GM23338 (cell line): Measurements from ENCODE around the gene DNAH11. TPM values are rescaled to one million over a fixed set of nuclear protein-coding genes. Genes with fewer than 3 reads are reported as not detected.

Source experiments
- ATAC-seq: fragments of 200-7000 bp; cut with Tn5 transposase; 3 replicates; pipeline ENCODE4 v1.9.1; 2020
- DNase-seq: peaks from one replicate; pipeline ENCODE4 v3.0.0-alpha.2; 2015; ENCODE audit warnings: low spot score
- H2AFZ ChIP-seq: fragments of 200-600 bp; sonication (generic); 2 replicates; pipeline ENCODE4 v1.8.0; 2016; ENCODE audit warnings: antibody characterized with exemption, mild to moderate bottlenecking, moderate library complexity
- H3F3A ChIP-seq: fragments of 200-600 bp; sonication (generic); replicated peaks from 2 replicates; pipeline ENCODE4 v1.8.0; 2017; ENCODE audit warnings: antibody characterized with exemption, mixed run types, low read depth
- H3K27ac ChIP-seq: fragments of 200-600 bp; sonication (generic); 2 replicates; pipeline ENCODE4 v1.6.1; 2016; ENCODE audit warnings: low read depth
- H3K27me3 ChIP-seq: fragments of 200-600 bp; sonication (generic); 2 replicates; pipeline ENCODE4 v1.8.0; 2016; ENCODE audit warnings: mild to moderate bottlenecking, mixed run types, moderate library complexity; ENCODE audit not compliant: insufficient read depth
- H3K36me3 ChIP-seq: fragments of 200-600 bp; sonication (generic); 2 replicates; pipeline ENCODE4 v1.8.0; 2016; ENCODE audit warnings: mild to moderate bottlenecking; ENCODE audit not compliant: insufficient read depth
- H3K4me1 ChIP-seq: fragments of 200-600 bp; sonication (generic); 2 replicates; pipeline ENCODE4 v1.8.0; 2016; ENCODE audit warnings: mild to moderate bottlenecking, moderate library complexity; ENCODE audit not compliant: insufficient read depth
- H3K4me2 ChIP-seq: fragments of 200-600 bp; sonication (generic); 2 replicates; pipeline ENCODE4 v1.7.1; 2017; ENCODE audit warnings: mixed run types
- H3K4me3 ChIP-seq: fragments of 200-600 bp; sonication (generic); 2 replicates; pipeline ENCODE4 v1.6.1; 2016; ENCODE audit warnings: mixed run types
- H3K79me2 ChIP-seq: fragments of 200-600 bp; sonication (generic); replicated peaks from 2 replicates; pipeline ENCODE4 v1.8.0; 2017; ENCODE audit warnings: mild to moderate bottlenecking; ENCODE audit not compliant: insufficient read depth
- H3K9me2 ChIP-seq: fragments of 200-600 bp; sonication (generic); 2 replicates; pipeline ENCODE4 v1.8.0; 2017; ENCODE audit not compliant: insufficient read depth
- H4K20me1 ChIP-seq: fragments of 200-600 bp; sonication (generic); replicated peaks from 2 replicates; pipeline ENCODE4 v1.8.0; 2017; ENCODE audit warnings: mild to moderate bottlenecking; ENCODE audit not compliant: insufficient read depth
- H3K27ac Mint-ChIP-seq: 2 replicates; pipeline ENCODE4 v1.8.0; 2020; ENCODE audit warnings: inconsistent platforms, mild to moderate bottlenecking, moderate library complexity, mixed read lengths
- H3K27me3 Mint-ChIP-seq: 3 replicates; pipeline ENCODE4 v1.8.0; 2022; ENCODE audit warnings: low read depth, mild to moderate bottlenecking, moderate library complexity, mixed read lengths, inconsistent platforms; ENCODE audit not compliant: insufficient read depth, poor library complexity
- H3K36me3 Mint-ChIP-seq: 3 replicates; pipeline ENCODE4 v1.8.0; 2021; ENCODE audit warnings: low read depth, mild to moderate bottlenecking, inconsistent platforms, moderate library complexity, mixed read lengths
- H3K4me1 Mint-ChIP-seq: 3 replicates; pipeline ENCODE4 v1.8.0; 2020; ENCODE audit warnings: mild to moderate bottlenecking, inconsistent platforms, mixed read lengths
- H3K4me3 Mint-ChIP-seq: 3 replicates; pipeline ENCODE4 v1.8.0; 2021; ENCODE audit warnings: moderate library complexity, mild to moderate bottlenecking, inconsistent platforms, mixed read lengths
- H3K9me3 Mint-ChIP-seq: 3 replicates; pipeline ENCODE4 v1.8.0; 2020; ENCODE audit warnings: moderate library complexity, mild to moderate bottlenecking, inconsistent platforms, mixed read lengths
- CREB1 ChIP-seq: fragments of 250-450 bp; sonication (Bioruptor Pico); IDR thresholded peaks from 2 replicates; pipeline ENCODE4 v1.5.0; 2020; ENCODE audit warnings: low read depth, mild to moderate bottlenecking, moderate library complexity
- CTCF ChIP-seq, 2 experiments: fragments of 200-600 bp in 1 of 2; sonication (generic) in 1 of 2; conservative IDR thresholded peaks; 2 replicates each; pipeline versions ENCODE4 v1.5.1 to v1.6.1; 2016 to 2017; ENCODE audit warnings: antibody characterized with exemption in 2 of 2, low read depth in 2 of 2, mild to moderate bottlenecking in 2 of 2, moderate library complexity in 1 of 2
- ETS1 ChIP-seq: IDR thresholded peaks from 2 replicates; pipeline ENCODE4 v1.6.1; 2016; ENCODE audit warnings: antibody characterized with exemption
- EZH2phosphoT487 ChIP-seq: fragments of 200-600 bp; sonication (generic); IDR thresholded peaks from one replicate; pipeline ENCODE4 v1.8.1; 2018; ENCODE audit warnings: antibody characterized with exemption; ENCODE audit not compliant: unreplicated experiment
- JUNB ChIP-seq: IDR thresholded peaks from one replicate; pipeline ENCODE4 v1.6.1; 2016; ENCODE audit warnings: antibody characterized with exemption; ENCODE audit not compliant: unreplicated experiment
- NANOG ChIP-seq: IDR thresholded peaks from 2 replicates; pipeline ENCODE4 v1.6.1; 2016; ENCODE audit warnings: antibody characterized with exemption, borderline replicate concordance
- POLR2AphosphoS5 ChIP-seq: IDR thresholded peaks from 2 replicates; pipeline ENCODE4 v1.6.1; 2016; ENCODE audit warnings: antibody characterized with exemption, low read depth
- REST ChIP-seq: IDR thresholded peaks from one replicate; pipeline ENCODE4 v1.6.1; 2018; ENCODE audit warnings: antibody characterized with exemption; ENCODE audit not compliant: unreplicated experiment
- STAT1 ChIP-seq: IDR thresholded peaks from one replicate; pipeline ENCODE4 v1.6.1; 2016; ENCODE audit warnings: antibody characterized with exemption; ENCODE audit not compliant: unreplicated experiment
- ZNF114 ChIP-seq: fragments of 250-450 bp; sonication (Bioruptor Pico); IDR thresholded peaks from 2 replicates; pipeline ENCODE4 v1.5.0; 2020; ENCODE audit warnings: mild to moderate bottlenecking, moderate library complexity
- ZNF331 ChIP-seq: fragments of 250-450 bp; sonication (Bioruptor Pico); IDR thresholded peaks from 2 replicates; pipeline ENCODE4 v1.5.0; 2020; ENCODE audit warnings: low read depth, mild to moderate bottlenecking, moderate library complexity
- ZNF462 ChIP-seq: fragments of 250-450 bp; sonication (Bioruptor Pico); IDR thresholded peaks from 2 replicates; pipeline ENCODE4 v1.5.0; 2020; ENCODE audit warnings: mild to moderate bottlenecking, moderate library complexity
- polyA plus RNA-seq: library from polyadenylated mRNA; unstranded; fragments of >200 nt; fragmentation: Nextera tagmentation; extraction: Ambion mirVana; gene quantifications from 2 replicates; pipeline ENCODE4 v1.2.1, GENCODE V29; 2016
- total RNA-seq: library from RNA; depleted of rRNA; stranded (reverse); fragments of >200 nt; shearing (Covaris generic); gene quantifications from 2 replicates; pipeline ENCODE4 v1.2.3, GENCODE V29; 2014

DNAH11 gene
- total and polyA plus RNA-seq, 2 experiments from 2014 or later, result 9.3 TPM

- Mint-ChIP-seq H3K4me3 (no peak overlapping the region; the same call in 2 of the 3 replicates), H3K4me1 (peaks cover 72% of the 10 kb centered on the region), H3K27me3 (peaks cover 5% of the 10 kb centered on the region), H3K36me3 (peaks cover 3% of the 10 kb centered on the region; the same call in 1 of the 3 replicates), H3K9me3 (no peaks in the 10 kb centered on the region; the same call in 2 of the 3 replicates), H3K27ac (peak overlapping the region; percentile 91)
- peak overlapping the region; percentile 15; the same call in 1 of the 2 replicates for H3K4me3 ChIP-seq
- no peaks in the 10 kb centered on the region for H3K27me3 ChIP-seq
- peaks cover 3% of the 10 kb centered on the region; the same call in 1 of the 2 replicates for H3K9me2 ChIP-seq
- DNase-seq (no peak), ATAC-seq (no peak)
- TF ChIP-seq ZNF331 (CRISPR knock-in tag), result no peak
- TF ChIP-seq NANOG, result no peak
- no peak for TF ChIP-seq ZNF462
- no peak for TF ChIP-seq ETS1
- no peak for TF ChIP-seq STAT1
- TF ChIP-seq EZH2phosphoT487, result no peak
- no peak for TF ChIP-seq JUNB
- TF ChIP-seq CREB1 (CRISPR knock-in tag), result no peak
- no peak for TF ChIP-seq REST
- no peak for TF ChIP-seq CTCF (conservative IDR thresholded peaks at IDR 0.05; ENCODE audit: low read depth in 2 of 2)
- TF ChIP-seq POLR2AphosphoS5, result no peak
- no peak for TF ChIP-seq ZNF114 (CRISPR knock-in tag)
- H3K4me1 ChIP-seq, result peaks cover 50% of the 10 kb centered on the region
- no peak overlapping the region for H2AFZ ChIP-seq
- H3F3A ChIP-seq, result 0 out of 2 replicates have a peak, but pooled peaks cover 4% of the 10 kb centered on the region
- H3K79me2 ChIP-seq, result no peaks in the 10 kb centered on the region
- H4K20me1 ChIP-seq, result no peaks in the 10 kb centered on the region
- peak overlapping the region; percentile 12 for H3K4me2 ChIP-seq
- H3K36me3 ChIP-seq, result no peaks in the 10 kb centered on the region
- H3K27ac ChIP-seq, result peak overlapping the region; percentile 61; the same call in 1 of the 2 replicates
Observed at GRCh38 chr7:21771266-21771665, 228.4 kb downstream of the DNAH11 start.
